Kidney epithelial cell (primary cell): Measurements from ENCODE around the gene GADD45GIP1. TPM values are rescaled to one million over a fixed set of nuclear protein-coding genes. Genes with fewer than 3 reads are reported as not detected.
A peak's percentile ranks its signal among the peaks of the same experiment; 100 is the strongest.

Experiments used
- DNase-seq: peaks from one replicate; pipeline ENCODE4 v3.0.0-alpha.2; 2010; ENCODE audit warnings: low read depth
- H3K27me3 ChIP-seq: 2 replicates; pipeline ENCODE4 v1.6.0; 2011; ENCODE audit warnings: low read length; ENCODE audit not compliant: control insufficient read depth, insufficient read depth
- H3K36me3 ChIP-seq: 2 replicates; pipeline ENCODE4 v1.5.1; 2011; ENCODE audit warnings: low read length; ENCODE audit not compliant: control insufficient read depth, insufficient read depth
- H3K4me3 ChIP-seq: 2 replicates; pipeline ENCODE4 v1.5.1; 2011; ENCODE audit warnings: low read depth, mild to moderate bottlenecking, control low read depth, low read length
- total RNA-seq: library from RNA; depleted of rRNA; stranded (reverse); fragments of >200 nt; gene quantifications from 2 replicates; pipeline ENCODE4 v1.2.3, GENCODE V29; 2015
- TF ChIP-seq, protein P1 (sequence below): IDR thresholded peaks from 2 replicates; pipeline ENCODE4 v1.5.1; 2011; ENCODE audit warnings: mild to moderate bottlenecking, moderate library complexity, low read length, control low read depth, inconsistent platforms; ENCODE audit not compliant: insufficient read depth, poor library complexity, severe bottlenecking

Gene GADD45GIP1
- total RNA-seq, 1 donor from 2014 or later = 60.1 TPM

DNA sequence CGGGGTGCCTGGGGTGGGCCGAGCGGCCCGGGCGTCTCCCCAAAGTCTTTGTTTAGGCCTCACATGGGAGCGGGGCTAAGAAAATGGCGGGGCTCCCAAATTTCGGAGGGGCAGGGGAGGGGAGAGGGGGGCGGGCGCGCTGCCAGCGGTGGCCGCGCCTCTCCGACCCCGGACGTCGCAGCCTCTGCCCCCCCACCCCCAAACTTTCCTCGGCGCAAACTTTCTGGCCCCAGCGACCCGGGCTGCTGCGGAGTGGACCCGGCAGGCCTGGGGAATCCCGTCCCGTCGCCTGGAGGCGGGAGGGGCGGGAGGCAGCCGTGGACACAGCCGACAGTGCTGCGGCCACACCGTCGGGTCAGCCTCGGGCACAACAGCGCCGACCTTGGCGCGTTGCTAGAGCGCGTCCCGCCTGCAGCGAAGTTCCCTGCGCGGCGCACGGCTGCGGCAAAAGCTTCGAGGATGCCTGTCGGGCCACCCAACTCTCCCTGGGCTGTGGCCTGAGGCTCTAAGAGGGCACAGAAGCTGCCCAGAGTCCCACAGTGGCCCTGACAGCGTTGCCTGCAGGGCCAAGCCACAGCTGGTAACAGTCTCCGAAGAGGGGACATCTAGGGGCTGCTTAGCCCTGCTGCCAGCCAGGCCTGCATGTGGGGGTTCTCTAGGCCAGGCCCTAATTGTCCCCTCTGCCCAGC lies 39.5 kb upstream of the GADD45GIP1 start:
- Histone ChIP-seq H3K36me3 (peaks cover 1% of the 10 kb centered on the region), H3K27me3 (peaks cover 7% of the 10 kb centered on the region), H3K4me3 (peak overlapping the region; percentile 71)
- no peak for DNase-seq
- TF ChIP-seq, protein P1, sequence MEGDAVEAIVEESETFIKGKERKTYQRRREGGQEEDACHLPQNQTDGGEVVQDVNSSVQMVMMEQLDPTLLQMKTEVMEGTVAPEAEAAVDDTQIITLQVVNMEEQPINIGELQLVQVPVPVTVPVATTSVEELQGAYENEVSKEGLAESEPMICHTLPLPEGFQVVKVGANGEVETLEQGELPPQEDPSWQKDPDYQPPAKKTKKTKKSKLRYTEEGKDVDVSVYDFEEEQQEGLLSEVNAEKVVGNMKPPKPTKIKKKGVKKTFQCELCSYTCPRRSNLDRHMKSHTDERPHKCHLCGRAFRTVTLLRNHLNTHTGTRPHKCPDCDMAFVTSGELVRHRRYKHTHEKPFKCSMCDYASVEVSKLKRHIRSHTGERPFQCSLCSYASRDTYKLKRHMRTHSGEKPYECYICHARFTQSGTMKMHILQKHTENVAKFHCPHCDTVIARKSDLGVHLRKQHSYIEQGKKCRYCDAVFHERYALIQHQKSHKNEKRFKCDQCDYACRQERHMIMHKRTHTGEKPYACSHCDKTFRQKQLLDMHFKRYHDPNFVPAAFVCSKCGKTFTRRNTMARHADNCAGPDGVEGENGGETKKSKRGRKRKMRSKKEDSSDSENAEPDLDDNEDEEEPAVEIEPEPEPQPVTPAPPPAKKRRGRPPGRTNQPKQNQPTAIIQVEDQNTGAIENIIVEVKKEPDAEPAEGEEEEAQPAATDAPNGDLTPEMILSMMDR = no peak

DNA sequence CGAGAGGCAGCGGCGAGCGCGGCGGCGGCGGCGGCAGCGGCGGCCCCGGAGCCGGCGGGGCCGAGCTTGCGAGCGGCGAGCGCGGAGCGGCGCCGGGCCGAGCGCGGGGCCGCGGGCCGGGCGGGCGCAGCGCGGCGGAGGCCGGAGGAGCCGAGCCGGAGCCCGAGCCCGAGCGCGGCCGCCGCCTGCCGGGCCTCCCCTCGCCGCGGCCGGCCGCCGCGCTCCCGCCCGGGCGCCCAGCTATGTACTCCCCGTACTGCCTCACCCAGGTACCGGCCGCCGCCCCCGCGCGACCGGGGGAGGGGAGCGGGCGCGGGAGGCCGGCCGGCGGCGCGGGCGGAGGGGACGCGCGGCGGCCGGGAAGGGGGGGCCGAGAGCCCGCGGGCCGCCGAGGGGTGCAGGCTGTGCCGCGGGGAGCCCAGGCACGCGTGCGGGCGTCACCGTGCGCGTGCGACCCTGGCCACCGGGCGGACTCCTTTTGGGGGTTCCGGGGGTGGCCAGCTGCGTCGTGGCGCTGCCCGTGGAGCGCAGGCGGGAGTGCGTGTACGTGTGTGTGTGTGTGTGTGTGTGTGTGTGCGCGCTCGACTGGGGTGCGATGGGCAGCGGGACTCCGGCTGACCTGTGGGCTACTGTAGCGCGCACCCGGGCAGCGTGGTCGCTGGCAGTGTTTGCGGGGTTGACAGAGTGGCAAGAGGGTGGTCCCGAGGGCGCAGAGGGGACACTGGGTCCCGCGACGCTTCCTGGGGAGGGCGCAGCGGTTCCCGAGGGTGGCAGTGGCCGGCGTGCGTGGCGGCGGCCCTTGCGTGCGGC lies 38.8 kb upstream of the GADD45GIP1 start:
- no peak for DNase-seq
- Histone ChIP-seq H3K4me3 (peak overlapping the region; percentile 71), H3K36me3 (peaks cover 1% of the 10 kb centered on the region), H3K27me3 (peaks cover 7% of the 10 kb centered on the region)
- TF ChIP-seq, protein P1 = no peak

DNA sequence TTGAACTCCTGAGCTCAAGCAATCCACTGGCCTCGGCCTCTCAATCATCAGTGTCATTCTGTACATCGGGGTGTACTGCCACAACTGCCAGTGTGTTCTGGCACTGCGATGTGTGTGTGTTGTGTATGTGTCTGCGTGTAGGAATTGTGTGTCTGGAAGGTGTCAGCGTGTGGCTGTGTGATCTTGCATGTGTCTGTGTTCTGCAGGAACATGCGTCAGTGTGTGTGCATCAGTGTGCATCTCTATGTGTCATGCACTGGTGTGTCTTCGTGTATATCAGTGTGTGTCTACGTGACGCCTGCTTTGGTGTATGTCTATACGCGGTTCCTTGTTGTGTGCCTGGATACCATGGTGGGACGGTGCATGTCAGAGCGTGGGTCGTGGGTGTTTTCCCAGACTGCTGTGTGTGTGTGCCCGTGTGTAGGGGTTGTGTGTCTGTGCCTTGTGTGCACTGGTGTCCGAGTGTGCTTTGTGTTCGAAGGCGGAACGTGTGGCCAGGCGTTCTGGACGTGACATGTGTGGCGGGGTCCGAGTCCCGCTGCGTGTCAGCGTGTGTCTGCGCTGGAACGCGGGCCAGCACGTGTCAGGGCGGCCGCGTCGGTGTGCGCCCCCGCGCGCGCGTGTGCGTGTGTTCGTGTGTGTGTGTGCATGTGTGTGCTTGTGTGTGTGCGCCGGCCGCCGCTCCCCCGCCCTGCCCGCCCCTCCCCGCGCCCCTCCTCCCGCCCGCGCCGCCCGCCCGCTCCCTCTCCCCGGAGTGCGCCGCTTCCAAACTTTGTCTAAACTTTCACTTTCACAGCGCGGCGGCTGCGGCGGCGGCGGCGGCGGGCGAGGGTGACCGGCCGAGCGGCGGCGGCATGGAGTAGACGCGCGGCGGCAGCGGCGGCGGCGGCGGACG lies 37.9 kb upstream of the GADD45GIP1 start, which contains the start of gene NFIX:
Gene NFIX (plus strand): TSS at position 775 of the 895 bp plus-strand sequence. CDS start 363 bp downstream, outside the sequence.
- TF ChIP-seq, protein P1 = no peak
- Histone ChIP-seq H3K4me3 (peak within 1 kb of the TSS; percentile 71), H3K27me3 (peaks cover 7% of the 10 kb centered on the region), H3K36me3 (peaks cover 1% of the 10 kb centered on the region)
- no peak for DNase-seq

- no peaks in the 10 kb centered on the region for H3K36me3 ChIP-seq
- no peak for DNase-seq
- TF ChIP-seq, protein P1 = no peak
- peaks cover 10% of the 10 kb centered on the region for H3K27me3 ChIP-seq
- H3K4me3 ChIP-seq = no peak overlapping the region
Observed at GRCh38 chr19:12993562-12993961, 36.5 kb upstream of the GADD45GIP1 start.

GRCh38 chr19:12992729-12993128 lies 35.7 kb upstream of the GADD45GIP1 start:
- Histone ChIP-seq H3K27me3 (peaks cover 13% of the 10 kb centered on the region), H3K36me3 (no peaks in the 10 kb centered on the region), H3K4me3 (no peak overlapping the region)
- no peak for DNase-seq
- TF ChIP-seq, protein P1 = no peak
